ENCODE data around the gene CLEC4G. TPM values are rescaled to one million over a fixed set of nuclear protein-coding genes. Genes with fewer than 3 reads are reported as not detected.

Gene CLEC4G
- total RNA-seq, 4 donors from 2014 or later: 0.55 to 1.1 TPM; not detected in 2

DNA sequence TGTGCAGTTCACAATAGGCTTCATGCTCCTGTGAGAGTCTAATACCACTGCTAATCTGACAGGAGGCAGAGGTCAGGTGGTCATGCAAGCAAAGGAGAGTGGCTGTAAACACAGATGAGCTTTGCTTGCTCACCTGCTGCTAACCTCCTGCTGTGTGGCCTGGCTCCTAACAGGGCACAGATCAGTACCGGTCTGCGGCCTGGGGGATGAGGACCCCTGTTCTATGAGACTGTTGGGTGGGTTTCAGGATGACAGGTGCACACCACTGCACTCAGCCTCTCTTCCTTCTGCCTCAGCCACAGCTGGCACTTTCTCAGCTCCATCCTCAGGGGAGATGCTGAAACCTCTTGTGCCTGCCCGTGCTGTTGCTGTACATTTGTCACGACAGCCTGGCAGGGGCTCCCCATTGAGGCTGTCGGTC is 9.7 kb downstream of the CLEC4G start:
- no peak for TF ChIP-seq POLR2A (IDR thresholded peaks at IDR 0.05)
- Histone ChIP-seq H3K4me3 (no peak overlapping the region), H3K27ac (no peak overlapping the region), H3K9me3 (no peaks in the 10 kb centered on the region), H3K4me1 (no peaks in the 10 kb centered on the region), H3K27me3 (peaks cover 3% of the 10 kb centered on the region), H3K36me3 (no peaks in the 10 kb centered on the region)
- in situ Hi-C loops (cut with MboI; ENCODE audit: low pct_ligation_motif_present in 1 of 4, low pct_unique_long_range_greater_than_20kb in 1 of 4, low sequenced_read_pairs in 3 of 4): no loop called here
- no peak for DNase-seq
- WGBS, 2 donors (ENCODE audit: low coverage in 1 of 2): 60 to 83% methylated on average over 1 to 5 of the region's 5 CpGs
- intact Hi-C loops (cut with DNase I; ENCODE audit: low total_unique reads): no loop called here

DNA sequence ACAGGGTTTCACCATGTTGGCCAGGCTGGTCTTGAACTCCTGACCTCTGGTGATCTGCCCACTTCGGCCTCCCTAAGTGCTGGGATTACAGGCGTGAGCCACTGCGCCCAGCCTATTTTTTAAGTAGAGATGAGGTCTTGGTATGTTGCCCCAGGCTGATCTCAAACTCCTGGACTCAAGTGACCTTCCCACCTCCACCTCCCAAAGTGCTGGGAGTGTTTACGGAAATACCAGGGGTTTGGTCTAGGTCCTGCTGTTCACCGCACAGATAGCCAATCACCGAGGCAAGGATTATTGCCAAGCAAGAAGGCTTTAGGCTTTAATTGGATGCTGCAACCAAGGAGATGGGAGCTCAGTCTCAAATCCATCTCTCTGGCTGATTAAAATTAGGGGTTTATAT is 11.6 kb downstream of the CLEC4G start:
- H3K27me3 ChIP-seq: no peaks in the 10 kb centered on the region
- intact Hi-C loops (cut with DNase I; ENCODE audit: low total_unique reads) (no loop called here), in situ Hi-C loops (cut with MboI; ENCODE audit: low pct_ligation_motif_present in 1 of 4, low pct_unique_long_range_greater_than_20kb in 1 of 4, low sequenced_read_pairs in 3 of 4) (no loop called here)
- H3K36me3 ChIP-seq: no peaks in the 10 kb centered on the region
- no peaks in the 10 kb centered on the region for H3K9me3 ChIP-seq
- H3K4me1 ChIP-seq: no peaks in the 10 kb centered on the region
- WGBS, 2 donors (ENCODE audit: low coverage in 1 of 2): 76 to 80% methylated on average over 1 to 6 of the region's 6 CpGs
- TF ChIP-seq POLR2AphosphoS5 (IDR thresholded peaks at IDR 0.05): no peak
- TF ChIP-seq, protein P1, sequence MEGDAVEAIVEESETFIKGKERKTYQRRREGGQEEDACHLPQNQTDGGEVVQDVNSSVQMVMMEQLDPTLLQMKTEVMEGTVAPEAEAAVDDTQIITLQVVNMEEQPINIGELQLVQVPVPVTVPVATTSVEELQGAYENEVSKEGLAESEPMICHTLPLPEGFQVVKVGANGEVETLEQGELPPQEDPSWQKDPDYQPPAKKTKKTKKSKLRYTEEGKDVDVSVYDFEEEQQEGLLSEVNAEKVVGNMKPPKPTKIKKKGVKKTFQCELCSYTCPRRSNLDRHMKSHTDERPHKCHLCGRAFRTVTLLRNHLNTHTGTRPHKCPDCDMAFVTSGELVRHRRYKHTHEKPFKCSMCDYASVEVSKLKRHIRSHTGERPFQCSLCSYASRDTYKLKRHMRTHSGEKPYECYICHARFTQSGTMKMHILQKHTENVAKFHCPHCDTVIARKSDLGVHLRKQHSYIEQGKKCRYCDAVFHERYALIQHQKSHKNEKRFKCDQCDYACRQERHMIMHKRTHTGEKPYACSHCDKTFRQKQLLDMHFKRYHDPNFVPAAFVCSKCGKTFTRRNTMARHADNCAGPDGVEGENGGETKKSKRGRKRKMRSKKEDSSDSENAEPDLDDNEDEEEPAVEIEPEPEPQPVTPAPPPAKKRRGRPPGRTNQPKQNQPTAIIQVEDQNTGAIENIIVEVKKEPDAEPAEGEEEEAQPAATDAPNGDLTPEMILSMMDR (IDR thresholded peaks at IDR 0.05): no peak
- no peak for TF ChIP-seq POLR2A (IDR thresholded peaks at IDR 0.05)
- TF ChIP-seq EP300 (IDR thresholded peaks at IDR 0.05; ENCODE audit: low read depth): no peak
- DNase-seq: no peak
- no peak overlapping the region for H3K27ac ChIP-seq
- H3K4me3 ChIP-seq: no peak overlapping the region

DNA sequence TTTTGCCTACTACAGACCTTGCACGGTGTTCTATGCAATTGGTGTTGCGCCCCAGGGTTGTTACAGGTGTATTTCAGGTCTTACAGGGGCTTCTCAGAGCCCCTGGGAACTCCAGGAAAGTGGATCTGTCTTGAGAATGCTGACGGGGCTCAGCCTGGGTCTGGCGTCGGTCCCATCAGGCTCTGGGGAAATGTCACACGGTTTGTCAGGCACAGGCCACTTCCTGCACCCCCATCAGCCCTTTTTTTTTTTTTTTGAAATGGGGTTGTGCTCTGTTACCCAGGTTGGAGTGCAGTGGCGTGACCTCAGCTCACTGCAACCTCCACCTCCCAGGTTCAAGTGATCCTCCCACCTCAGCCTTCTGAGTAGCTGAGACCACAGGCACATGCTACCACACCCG is 13.2 kb downstream of the CLEC4G start:
- H3K27me3 ChIP-seq: no peaks in the 10 kb centered on the region
- H3K4me3 ChIP-seq: no peak overlapping the region
- H3K36me3 ChIP-seq: no peaks in the 10 kb centered on the region
- TF ChIP-seq POLR2AphosphoS5 (IDR thresholded peaks at IDR 0.05) (no peak), EP300 (IDR thresholded peaks at IDR 0.05; ENCODE audit: low read depth) (no peak), POLR2A (IDR thresholded peaks at IDR 0.05) (no peak)
- TF ChIP-seq, protein P1 (IDR thresholded peaks at IDR 0.05): no peak
- in situ Hi-C loops (cut with MboI; ENCODE audit: low pct_ligation_motif_present in 1 of 4, low pct_unique_long_range_greater_than_20kb in 1 of 4, low sequenced_read_pairs in 3 of 4) (no loop called here), intact Hi-C loops (cut with DNase I; ENCODE audit: low total_unique reads) (no loop called here)
- H3K9me3 ChIP-seq: no peaks in the 10 kb centered on the region
- H3K27ac ChIP-seq: no peak overlapping the region
- H3K4me1 ChIP-seq: no peaks in the 10 kb centered on the region
- WGBS, 2 donors (ENCODE audit: low coverage in 1 of 2): 56% methylated on average over 8 of the region's 8 CpGs; no CpG with 5 or more reads in 1 of the 2 donors
- DNase-seq: peak; percentile 24

DNA sequence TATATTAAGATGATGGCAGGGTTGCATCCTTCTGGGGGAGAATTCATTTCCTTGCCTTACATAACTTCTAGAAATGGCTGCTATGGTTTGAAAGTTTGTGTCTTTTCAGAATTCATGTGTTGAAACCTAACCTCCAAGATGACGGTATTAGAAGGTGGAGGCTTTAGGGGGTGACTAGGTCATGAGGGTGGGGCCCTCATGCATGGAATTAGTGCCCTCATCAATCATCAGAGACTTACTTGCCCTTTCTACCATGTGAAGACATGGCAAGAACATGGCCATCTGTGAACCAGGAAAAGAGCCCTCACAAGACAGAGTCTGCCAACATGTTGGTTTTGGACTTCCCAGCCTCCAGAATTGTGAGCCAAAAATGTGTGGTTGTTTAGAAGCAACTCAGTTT is 15.1 kb downstream of the CLEC4G start:
- 67 to 88% methylated on average over 1 of the region's 1 CpG for WGBS, 2 donors (ENCODE audit: low coverage in 1 of 2)
- in situ Hi-C loops (cut with MboI; ENCODE audit: low pct_ligation_motif_present in 1 of 4, low pct_unique_long_range_greater_than_20kb in 1 of 4, low sequenced_read_pairs in 3 of 4) (no loop called here), intact Hi-C loops (cut with DNase I; ENCODE audit: low total_unique reads) (no loop called here)
- H3K4me1 ChIP-seq: no peaks in the 10 kb centered on the region
- H3K4me3 ChIP-seq: no peak overlapping the region
- H3K9me3 ChIP-seq: no peaks in the 10 kb centered on the region
- no peak overlapping the region for H3K27ac ChIP-seq
- no peaks in the 10 kb centered on the region for H3K27me3 ChIP-seq
- TF ChIP-seq, protein P1 (IDR thresholded peaks at IDR 0.05): no peak
- no peak for DNase-seq
- no peaks in the 10 kb centered on the region for H3K36me3 ChIP-seq

DNA sequence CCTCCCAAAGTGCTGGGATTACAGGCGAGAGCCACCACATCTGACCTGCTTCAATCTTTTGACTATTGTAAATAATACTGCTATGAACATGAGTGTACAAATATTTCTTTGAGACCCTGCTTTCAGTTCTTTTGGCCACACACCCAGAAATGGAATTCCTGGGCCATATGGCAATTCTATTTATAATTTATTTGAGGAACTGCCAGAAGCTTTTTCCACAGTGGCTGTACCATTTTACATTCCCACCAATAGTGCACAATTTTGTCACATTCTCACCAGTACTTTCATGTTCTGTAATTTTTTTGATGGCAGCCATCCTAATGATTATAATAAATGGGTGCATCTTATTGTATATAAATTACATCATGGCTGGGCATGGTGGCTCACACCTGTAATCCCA is 16.2 kb downstream of the CLEC4G start:
- no peaks in the 10 kb centered on the region for H3K27me3 ChIP-seq
- no peak for TF ChIP-seq POLR2A (IDR thresholded peaks at IDR 0.05)
- TF ChIP-seq, protein P1 (IDR thresholded peaks at IDR 0.05): no peak
- no peak for TF ChIP-seq POLR2AphosphoS5 (IDR thresholded peaks at IDR 0.05)
- H3K27ac ChIP-seq: no peak overlapping the region
- 20 to 79% methylated on average over 1 of the region's 1 CpG for WGBS, 2 donors (ENCODE audit: low coverage in 1 of 2)
- DNase-seq: no peak
- no peaks in the 10 kb centered on the region for H3K4me1 ChIP-seq
- no peaks in the 10 kb centered on the region for H3K36me3 ChIP-seq
- no peak overlapping the region for H3K4me3 ChIP-seq
- in situ Hi-C loops (cut with MboI; ENCODE audit: low pct_ligation_motif_present in 1 of 4, low pct_unique_long_range_greater_than_20kb in 1 of 4, low sequenced_read_pairs in 3 of 4) (no loop called here), intact Hi-C loops (cut with DNase I; ENCODE audit: low total_unique reads) (no loop called here)
- H3K9me3 ChIP-seq: no peaks in the 10 kb centered on the region
